SK-N-SH (cell line): ENCODE data around the gene ARID4B. TPM values are rescaled to one million over a fixed set of nuclear protein-coding genes. Genes with fewer than 3 reads are reported as not detected.

ENCODE experiments used
- CTCF ChIA-PET: fragments of 300-600, 350-600 bp; formaldehyde crosslinking; extraction: SDS; loops from one replicate; lab custom pipeline; 2021; lab: Yijun Ruan, JAX
- POLR2A ChIA-PET: fragments of 350-600 bp; sonication (Branson Sonifier 250); formaldehyde crosslinking; extraction: SDS; loops from one replicate; lab custom pipeline; 2020; ENCODE audit warnings: antibody characterized with exemption, inconsistent platforms; lab: Yijun Ruan, JAX
- DNase-seq: peaks from one replicate; pipeline ENCODE4 v3.0.0; 2012
- H2AFZ ChIP-seq: fragments of 200-600 bp; sonication (generic); 2 replicates; pipeline ENCODE4 v1.8.1; 2016; ENCODE audit warnings: antibody characterized with exemption, mild to moderate bottlenecking, low read depth
- H3F3A ChIP-seq: fragments of 200-600 bp; sonication (generic); replicated peaks from 2 replicates; pipeline ENCODE3; 2016; ENCODE audit warnings: antibody characterized with exemption, mild to moderate bottlenecking; ENCODE audit not compliant: insufficient read depth
- H3K27ac ChIP-seq, 2 experiments: fragments of 200-500 bp in 1 of 2; fragments of 200-600 bp in 1 of 2; sonication (Bioruptor generic) in 1 of 2; sonication (generic), shearing (Covaris generic) in 1 of 2; 2 replicates each; pipeline versions ENCODE4 v1.5.1 to v1.6.1; 2014 to 2016; ENCODE audit warnings: low read depth in 2 of 2, inconsistent platforms in 1 of 2, low read length in 1 of 2, mild to moderate bottlenecking in 1 of 2, mixed read lengths in 1 of 2
- H3K27me3 ChIP-seq: fragments of 200-600 bp; sonication (generic), shearing (Covaris generic); 2 replicates; pipeline ENCODE4 v1.6.1; 2016; ENCODE audit warnings: mixed run types; ENCODE audit not compliant: insufficient read depth
- H3K36me3 ChIP-seq, 2 experiments: fragments of 200-500 bp in 1 of 2; fragments of 200-600 bp in 1 of 2; sonication (Bioruptor generic) in 1 of 2; sonication (generic) in 1 of 2; replicated peaks in 1 of 2; 2 replicates each; pipeline versions ENCODE3 to v1.5.1; 2014 to 2016; ENCODE audit warnings: low read length in 1 of 2, mild to moderate bottlenecking in 1 of 2; ENCODE audit not compliant: insufficient read depth in 2 of 2, control insufficient read depth in 1 of 2
- H3K4me1 ChIP-seq, 2 experiments: fragments of 200-500 bp in 1 of 2; fragments of 200-600 bp in 1 of 2; sonication (Bioruptor generic) in 1 of 2; sonication (generic), shearing (Covaris generic) in 1 of 2; 2 replicates each; pipeline versions ENCODE4 v1.5.1 to v1.6.1; 2014 to 2016; ENCODE audit warnings: low read depth in 1 of 2, low read length in 1 of 2, mixed run types in 1 of 2; ENCODE audit not compliant: insufficient read depth in 2 of 2, control insufficient read depth in 1 of 2
- H3K4me2 ChIP-seq: fragments of 200-600 bp; sonication (generic), shearing (Covaris generic); 2 replicates; pipeline ENCODE4 v1.6.1; 2017; ENCODE audit warnings: mixed run types
- H3K4me3 ChIP-seq, 2 experiments: fragments of 200-500 bp in 1 of 2; fragments of 200-600 bp in 1 of 2; sonication (Bioruptor generic) in 1 of 2; sonication (generic), shearing (Covaris generic) in 1 of 2; 2 replicates each; pipeline versions ENCODE4 v1.5.1 to v1.8.1; 2014 to 2016; ENCODE audit warnings: low read depth in 2 of 2, inconsistent platforms in 1 of 2, low read length in 1 of 2, mild to moderate bottlenecking in 1 of 2, mixed read lengths in 1 of 2, moderate library complexity in 1 of 2
- H3K79me2 ChIP-seq: fragments of 200-600 bp; sonication (generic); 2 replicates; pipeline ENCODE4 v1.8.1; 2017; ENCODE audit warnings: mild to moderate bottlenecking; ENCODE audit not compliant: insufficient read depth
- H3K9ac ChIP-seq: fragments of 200-600 bp; sonication (generic); 2 replicates; pipeline ENCODE4 v1.6.1; 2017; ENCODE audit warnings: mixed run types
- H3K9me2 ChIP-seq: fragments of 200-600 bp; sonication (generic); 2 replicates; pipeline ENCODE4 v1.6.1; 2017; ENCODE audit warnings: mixed run types
- H3K9me3 ChIP-seq: fragments of 200-600 bp; sonication (generic); 2 replicates; pipeline ENCODE4 v1.6.1; 2017; ENCODE audit warnings: mixed run types, mild to moderate bottlenecking, moderate library complexity
- H4K20me1 ChIP-seq: fragments of 200-600 bp; sonication (generic); 2 replicates; pipeline ENCODE4 v1.6.1; 2017; ENCODE audit warnings: mild to moderate bottlenecking, mixed run types; ENCODE audit not compliant: insufficient read depth
- FOXM1 ChIP-seq: IDR thresholded peaks from 2 replicates; pipeline ENCODE4 v1.4.0; 2012; ENCODE audit warnings: low read depth, mild to moderate bottlenecking
- GABPA ChIP-seq: IDR thresholded peaks from 2 replicates; pipeline ENCODE4 v1.4.0; 2012; ENCODE audit warnings: low read depth, mild to moderate bottlenecking
- MXI1 ChIP-seq: IDR thresholded peaks from 2 replicates; pipeline ENCODE4 v1.6.1; 2012; ENCODE audit warnings: mild to moderate bottlenecking, low read depth, low read length, improper control_type of control experiment
- RCOR1 ChIP-seq: fragments of 150-350 bp; IDR thresholded peaks from 2 replicates; pipeline ENCODE4 v1.6.1; 2017; ENCODE audit warnings: antibody characterized with exemption, low read length
- RXRA ChIP-seq: IDR thresholded peaks from 2 replicates; pipeline ENCODE4 v1.4.0; 2012; ENCODE audit warnings: low read depth, mild to moderate bottlenecking, borderline replicate concordance
- SMC3 ChIP-seq: IDR thresholded peaks from 2 replicates; pipeline ENCODE4 v1.6.1; 2012; ENCODE audit warnings: low read depth, low read length, improper control_type of control experiment
- TAF1 ChIP-seq: IDR thresholded peaks from 2 replicates; pipeline ENCODE4 v1.6.1; 2012; ENCODE audit warnings: low read depth, mild to moderate bottlenecking, low read length, moderate library complexity, borderline replicate concordance
- TCF12 ChIP-seq: IDR thresholded peaks from 2 replicates; pipeline ENCODE4 v1.4.0; 2012
- WGBS: methylation state at CpG from one replicate; pipeline ENCODE4 v1.1.6; 2017; ENCODE audit warnings: low lambda C conversion rate; 5-methylcytosine and 5-hydroxymethylcytosine counted together
- polyA plus RNA-seq, 3 experiments: library from polyadenylated mRNA; depleted of rRNA; stranded (reverse); fragments of >200 nt; gene quantifications; 2 replicates each; pipeline ENCODE4 v1.2.3, GENCODE V29; 2012
- TF ChIP-seq, protein P1 (sequence below): fragments of 150-350 bp; IDR thresholded peaks from 2 replicates; pipeline ENCODE4 v1.6.1; 2017; ENCODE audit warnings: antibody characterized with exemption, low read length, low read depth, borderline replicate concordance
- TF ChIP-seq, protein P2 (sequence below): fragments of 200-600 bp; sonication (generic); IDR thresholded peaks from 2 replicates; pipeline ENCODE4 v1.6.1; 2017; ENCODE audit warnings: antibody characterized with exemption, mild to moderate bottlenecking, moderate library complexity
- TF ChIP-seq, protein P3 (sequence below): IDR thresholded peaks from 2 replicates; pipeline ENCODE4 v1.4.0; 2012; ENCODE audit warnings: low read depth, borderline replicate concordance
- TF ChIP-seq, protein P4 (sequence below): fragments of 150-350 bp; IDR thresholded peaks from 2 replicates; pipeline ENCODE4 v1.6.1; 2016; ENCODE audit warnings: mild to moderate bottlenecking, low read depth, low read length

Gene ARID4B
- polyA plus RNA-seq, 1 of the 3 experiments (the other 2 are of a cell fraction) = 4.4 TPM

DNA sequence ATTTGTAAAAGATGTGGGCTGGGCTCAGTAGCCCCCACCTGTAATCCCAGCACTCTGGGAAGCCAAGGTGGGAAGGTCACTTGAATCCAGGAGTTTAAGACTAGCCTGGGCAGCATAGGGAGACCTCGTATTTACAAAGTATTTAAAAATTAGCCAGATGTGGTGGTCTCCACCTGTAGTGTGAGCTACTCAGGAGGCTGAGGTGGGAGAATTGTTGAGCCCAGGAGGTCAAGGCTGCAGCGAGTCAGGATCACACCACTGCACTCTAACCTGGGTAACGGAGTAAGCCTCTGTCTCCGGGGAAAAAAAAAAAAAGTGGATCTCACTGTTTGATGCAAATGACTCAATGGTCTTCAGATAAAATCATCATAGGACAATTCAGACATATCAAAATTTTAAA is 89.4 kb downstream of the ARID4B start:
- Histone ChIP-seq H3K27me3 (no peaks in the 10 kb centered on the region), H3K4me1 (no peaks in the 10 kb centered on the region; a peak in 1 of 4 replicates), H4K20me1 (no peaks in the 10 kb centered on the region), H3K36me3 (peaks cover 37 to 63% of the 10 kb centered on the region in 2 experiments), H3K9me3 (no peaks in the 10 kb centered on the region), H2AFZ (no peak overlapping the region), H3K4me2 (no peak overlapping the region), H3F3A (peaks cover 3% of the 10 kb centered on the region), H3K79me2 (peaks cover 6% of the 10 kb centered on the region; the same call in 1 of the 2 replicates), H3K9ac (no peak overlapping the region), H3K4me3 (no peak overlapping the region), H3K9me2 (no peaks in the 10 kb centered on the region), H3K27ac (no peak overlapping the region)
- TF ChIP-seq, protein P1, sequence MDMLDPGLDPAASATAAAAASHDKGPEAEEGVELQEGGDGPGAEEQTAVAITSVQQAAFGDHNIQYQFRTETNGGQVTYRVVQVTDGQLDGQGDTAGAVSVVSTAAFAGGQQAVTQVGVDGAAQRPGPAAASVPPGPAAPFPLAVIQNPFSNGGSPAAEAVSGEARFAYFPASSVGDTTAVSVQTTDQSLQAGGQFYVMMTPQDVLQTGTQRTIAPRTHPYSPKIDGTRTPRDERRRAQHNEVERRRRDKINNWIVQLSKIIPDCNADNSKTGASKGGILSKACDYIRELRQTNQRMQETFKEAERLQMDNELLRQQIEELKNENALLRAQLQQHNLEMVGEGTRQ = no peak
- CTCF ChIA-PET = no interaction called here
- whole genome bisulfite sequencing = 100% methylated on average over 4 of the region's 4 CpGs
- DNase-seq = no peak
- POLR2A ChIA-PET = no interaction called here

DNA sequence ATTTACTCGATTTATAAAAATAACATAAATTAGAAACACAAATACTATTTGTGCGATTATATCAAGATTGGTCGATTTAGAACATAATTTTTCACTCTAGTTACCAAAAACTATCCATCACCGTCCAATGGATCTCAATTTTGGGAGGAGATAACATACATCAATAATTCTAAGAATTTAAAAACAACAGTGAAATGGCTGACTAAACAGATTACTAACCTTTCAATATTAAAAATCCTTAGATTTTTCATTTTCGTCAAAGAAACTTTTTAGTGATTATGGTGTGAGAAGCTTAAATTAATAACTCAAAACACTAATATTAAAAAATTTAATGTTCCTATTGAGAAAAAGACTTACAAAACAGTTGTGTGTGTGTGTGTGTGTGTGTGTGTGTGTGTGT is 91.9 kb downstream of the ARID4B start:
- no peak for DNase-seq
- no peaks in the 10 kb centered on the region for H4K20me1 ChIP-seq
- 92% methylated on average over 5 of the region's 5 CpGs for WGBS
- peaks cover 4% of the 10 kb centered on the region; the same call in 1 of the 2 replicates for H3K79me2 ChIP-seq
- no peaks in the 10 kb centered on the region; a peak in 1 of 4 replicates for H3K4me1 ChIP-seq
- no peaks in the 10 kb centered on the region for H3K9me2 ChIP-seq
- no peak overlapping the region for H3K27ac ChIP-seq
- no peak overlapping the region for H3K4me3 ChIP-seq
- peaks cover 3% of the 10 kb centered on the region for H3F3A ChIP-seq
- H3K4me2 ChIP-seq = no peak overlapping the region
- H3K36me3 ChIP-seq = peaks cover 30 to 60% of the 10 kb centered on the region in 2 experiments
- no peak for TF ChIP-seq TAF1
- TF ChIP-seq, protein P1 = no peak
- TF ChIP-seq FOXM1 = no peak
- H3K27me3 ChIP-seq = no peaks in the 10 kb centered on the region
- ChIA-PET CTCF (interaction anchor here (1.0 to 1.8 kb wide), 4 partner anchors 11 to 181 kb away, joined by 3 to 6 read pairs (median 4); no protein-coding TSS in a partner anchor), POLR2A (no interaction called here)
- H3K9me3 ChIP-seq = no peaks in the 10 kb centered on the region
- H3K9ac ChIP-seq = no peak overlapping the region
- H2AFZ ChIP-seq = no peak overlapping the region

DNA sequence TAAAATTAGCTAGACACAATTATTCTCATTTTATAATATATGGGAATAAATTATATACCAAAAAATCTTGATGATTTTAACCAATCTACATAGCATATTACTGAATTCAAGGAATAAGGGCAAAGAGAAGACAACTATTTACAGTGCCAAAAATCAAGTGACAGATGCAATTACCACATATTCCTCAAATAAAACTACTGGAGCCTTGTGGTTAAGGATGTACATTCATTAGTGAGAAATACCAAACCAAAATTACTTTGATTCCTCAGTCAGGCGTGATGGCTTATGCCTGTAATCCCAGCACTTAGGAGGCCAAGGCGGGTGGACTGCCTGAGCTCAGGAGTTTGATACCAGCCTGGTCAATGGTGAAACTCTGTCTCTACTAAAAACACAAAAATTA is 98.1 kb downstream of the ARID4B start:
- Histone ChIP-seq H3K4me3 (no peak overlapping the region), H3K27ac (no peak overlapping the region), H3K9ac (no peak overlapping the region), H4K20me1 (no peaks in the 10 kb centered on the region), H3K79me2 (no peaks in the 10 kb centered on the region), H3K9me2 (no peaks in the 10 kb centered on the region), H3K27me3 (no peaks in the 10 kb centered on the region), H3K9me3 (no peaks in the 10 kb centered on the region), H3K4me2 (no peak overlapping the region), H3F3A (peaks cover 3% of the 10 kb centered on the region), H3K36me3 (peaks cover 33 to 39% of the 10 kb centered on the region in 2 experiments), H3K4me1 (no peaks in the 10 kb centered on the region), H2AFZ (no peak overlapping the region)
- DNase-seq = no peak
- POLR2A ChIA-PET = no interaction called here
- CTCF ChIA-PET = interaction anchor here (0.9 kb wide), 1 partner anchor 11 kb away, joined by 4 read pairs; no protein-coding TSS in a partner anchor
- WGBS = 94% methylated on average over 2 of the region's 2 CpGs
- TF ChIP-seq, protein P2, sequence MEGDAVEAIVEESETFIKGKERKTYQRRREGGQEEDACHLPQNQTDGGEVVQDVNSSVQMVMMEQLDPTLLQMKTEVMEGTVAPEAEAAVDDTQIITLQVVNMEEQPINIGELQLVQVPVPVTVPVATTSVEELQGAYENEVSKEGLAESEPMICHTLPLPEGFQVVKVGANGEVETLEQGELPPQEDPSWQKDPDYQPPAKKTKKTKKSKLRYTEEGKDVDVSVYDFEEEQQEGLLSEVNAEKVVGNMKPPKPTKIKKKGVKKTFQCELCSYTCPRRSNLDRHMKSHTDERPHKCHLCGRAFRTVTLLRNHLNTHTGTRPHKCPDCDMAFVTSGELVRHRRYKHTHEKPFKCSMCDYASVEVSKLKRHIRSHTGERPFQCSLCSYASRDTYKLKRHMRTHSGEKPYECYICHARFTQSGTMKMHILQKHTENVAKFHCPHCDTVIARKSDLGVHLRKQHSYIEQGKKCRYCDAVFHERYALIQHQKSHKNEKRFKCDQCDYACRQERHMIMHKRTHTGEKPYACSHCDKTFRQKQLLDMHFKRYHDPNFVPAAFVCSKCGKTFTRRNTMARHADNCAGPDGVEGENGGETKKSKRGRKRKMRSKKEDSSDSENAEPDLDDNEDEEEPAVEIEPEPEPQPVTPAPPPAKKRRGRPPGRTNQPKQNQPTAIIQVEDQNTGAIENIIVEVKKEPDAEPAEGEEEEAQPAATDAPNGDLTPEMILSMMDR = no peak
- no peak for TF ChIP-seq MXI1
- TF ChIP-seq, protein P3, sequence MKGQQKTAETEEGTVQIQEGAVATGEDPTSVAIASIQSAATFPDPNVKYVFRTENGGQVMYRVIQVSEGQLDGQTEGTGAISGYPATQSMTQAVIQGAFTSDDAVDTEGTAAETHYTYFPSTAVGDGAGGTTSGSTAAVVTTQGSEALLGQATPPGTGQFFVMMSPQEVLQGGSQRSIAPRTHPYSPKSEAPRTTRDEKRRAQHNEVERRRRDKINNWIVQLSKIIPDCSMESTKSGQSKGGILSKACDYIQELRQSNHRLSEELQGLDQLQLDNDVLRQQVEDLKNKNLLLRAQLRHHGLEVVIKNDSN = no peak
- no peak for TF ChIP-seq GABPA
- TF ChIP-seq, protein P1 = no peak
- TF ChIP-seq RCOR1 = no peak
- TF ChIP-seq SMC3 = no peak
- TF ChIP-seq, protein P4, sequence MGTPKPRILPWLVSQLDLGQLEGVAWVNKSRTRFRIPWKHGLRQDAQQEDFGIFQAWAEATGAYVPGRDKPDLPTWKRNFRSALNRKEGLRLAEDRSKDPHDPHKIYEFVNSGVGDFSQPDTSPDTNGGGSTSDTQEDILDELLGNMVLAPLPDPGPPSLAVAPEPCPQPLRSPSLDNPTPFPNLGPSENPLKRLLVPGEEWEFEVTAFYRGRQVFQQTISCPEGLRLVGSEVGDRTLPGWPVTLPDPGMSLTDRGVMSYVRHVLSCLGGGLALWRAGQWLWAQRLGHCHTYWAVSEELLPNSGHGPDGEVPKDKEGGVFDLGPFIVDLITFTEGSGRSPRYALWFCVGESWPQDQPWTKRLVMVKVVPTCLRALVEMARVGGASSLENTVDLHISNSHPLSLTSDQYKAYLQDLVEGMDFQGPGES = no peak
- no peak for TF ChIP-seq TCF12
- no peak for TF ChIP-seq RXRA
